Forelimb muscle (tissue), 1 donor: ENCODE measurements around the gene FCRLB. TPM values are rescaled to one million over a fixed set of nuclear protein-coding genes. Genes with fewer than 3 reads are reported as not detected.
"Not testable (repeated sequence)": the region's sequence is repeated elsewhere in the genome, so short reads cannot be mapped to it uniquely, and the experiment has no call there.

Source experiments
- DNase-seq: peaks from one replicate; pipeline ENCODE4 v3.0.0-alpha.2; 2013; ENCODE audit warnings: low read depth
- polyA plus RNA-seq: library from polyadenylated mRNA; unstranded; fragments of 120-200 nt; gene quantifications from one replicate; pipeline ENCODE4 v1.2.1, GENCODE V29; 2013; ENCODE audit not compliant: insufficient read length

Gene FCRLB
- polyA plus RNA-seq, 1 donor: 0.40 TPM

- DNase-seq: no peak
Measured at GRCh38 chr1:161739865-161740566, 18.7 kb downstream of the FCRLB start.

DNA sequence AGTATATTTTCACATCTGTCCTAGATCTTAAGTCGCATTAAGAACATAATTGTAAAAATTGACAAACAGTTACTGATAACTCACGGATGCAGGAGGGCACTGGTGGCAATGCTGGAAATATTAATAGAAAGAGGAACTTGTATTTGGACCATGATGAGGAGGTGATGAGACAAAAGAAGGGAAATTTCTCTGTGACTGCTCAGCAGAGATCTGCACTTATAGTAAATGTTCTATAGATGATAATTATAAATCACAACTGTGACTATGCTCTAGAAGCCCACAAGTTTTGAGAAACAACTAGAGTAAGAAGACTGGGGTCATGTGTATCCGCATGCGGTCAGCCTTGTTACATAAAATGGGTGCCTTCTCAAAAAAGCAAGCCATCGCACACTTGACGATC is 19.6 kb downstream of the FCRLB start:
- DNase-seq: no peak

DNA sequence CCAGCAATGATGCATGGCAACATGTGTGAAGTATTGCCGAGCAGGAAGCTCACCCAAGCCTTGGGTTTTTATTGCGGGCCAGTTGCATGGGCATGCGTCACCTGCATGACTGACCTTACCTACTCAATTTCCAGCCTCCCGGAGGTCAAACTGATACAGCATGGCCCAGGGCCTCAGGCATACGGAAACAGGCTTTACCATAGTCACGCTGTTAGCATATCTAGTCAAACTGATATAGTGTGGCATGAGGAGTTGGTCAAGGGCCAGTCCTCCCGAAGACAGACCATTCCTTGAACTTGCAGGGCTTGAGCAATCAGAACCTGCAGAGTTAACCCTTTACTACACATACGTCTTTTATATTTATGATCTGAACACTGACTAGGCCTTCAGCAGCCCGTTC is 21.9 kb downstream of the FCRLB start:
- DNase-seq: no peak

DNA sequence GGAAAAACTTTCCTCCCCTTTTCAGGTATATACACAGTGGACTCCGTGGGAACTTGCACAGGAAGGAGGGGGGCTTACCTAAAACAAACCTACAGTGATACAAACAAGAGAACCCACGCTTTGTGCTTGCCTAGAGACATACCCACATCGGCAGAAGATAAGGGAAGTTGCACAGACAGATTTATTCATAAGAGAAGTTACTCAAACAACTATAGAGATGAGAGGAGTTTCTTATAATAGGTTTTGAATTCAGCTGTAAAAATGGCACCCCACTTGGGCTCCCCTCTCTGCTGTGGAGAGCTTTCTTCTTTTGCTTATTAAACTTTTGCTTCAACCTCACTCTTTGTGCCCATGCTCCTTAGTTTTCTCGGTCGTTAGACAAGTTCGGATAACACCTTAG is 26.5 kb downstream of the FCRLB start:
- no peak for DNase-seq

DNA sequence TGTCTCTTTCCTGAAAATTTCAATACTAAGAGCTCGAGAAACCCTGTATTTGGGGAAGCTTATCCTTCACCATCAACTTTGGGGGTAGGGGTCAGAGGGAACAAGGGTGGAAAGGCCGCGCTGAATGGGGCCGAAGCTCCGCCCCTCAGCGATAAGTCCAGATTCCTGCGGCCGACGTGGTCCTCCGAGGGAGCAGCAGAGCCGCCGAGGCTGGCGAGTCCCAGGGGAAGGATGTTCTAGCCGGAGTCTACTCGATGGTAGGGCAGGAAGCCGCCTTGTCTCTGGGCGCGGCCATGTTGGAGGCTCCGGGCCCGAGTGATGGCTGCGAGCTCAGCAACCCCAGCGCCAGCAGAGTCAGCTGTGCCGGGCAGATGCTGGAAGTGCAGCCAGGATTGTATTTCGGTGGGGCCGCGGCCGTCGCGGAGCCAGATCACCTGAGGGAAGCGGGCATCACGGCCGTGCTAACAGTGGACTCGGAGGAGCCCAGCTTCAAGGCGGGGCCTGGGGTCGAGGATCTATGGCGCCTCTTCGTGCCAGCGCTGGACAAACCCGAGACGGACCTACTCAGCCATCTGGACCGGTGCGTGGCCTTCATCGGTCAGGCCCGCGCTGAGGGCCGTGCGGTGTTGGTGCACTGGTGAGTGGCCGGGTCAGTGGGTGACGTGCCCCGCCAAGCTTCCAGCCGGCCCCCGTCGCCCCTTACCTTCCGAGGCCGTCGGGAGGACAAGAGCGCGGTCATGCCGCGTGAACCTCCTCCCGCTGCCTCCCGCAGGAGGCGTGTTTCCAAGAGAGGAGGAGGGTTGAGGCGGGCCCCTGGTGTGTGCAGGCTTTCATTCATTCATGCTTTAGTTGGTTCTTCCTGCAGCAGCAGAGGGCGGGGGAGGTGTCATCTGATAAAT is 28.4 kb downstream of the FCRLB start, which contains the start of gene DUSP12:
Gene DUSP12 (plus strand): TSS at position 278 of the 899 bp plus-strand sequence. CDS start 16 bp downstream, at position 294.
- peak; percentile 91 for DNase-seq

- no peak for DNase-seq
Measured at GRCh38 chr1:161763522-161764098, 42.3 kb downstream of the FCRLB start.

GRCh38 chr1:161766102-161766981 is 45.0 kb downstream of the FCRLB start, which contains the start of gene ATF6:
ATF6 (plus strand) TSS chr1:161766320; CDS start chr1:161766361, 41 bp downstream.
- peak; percentile 90 for DNase-seq

DNA sequence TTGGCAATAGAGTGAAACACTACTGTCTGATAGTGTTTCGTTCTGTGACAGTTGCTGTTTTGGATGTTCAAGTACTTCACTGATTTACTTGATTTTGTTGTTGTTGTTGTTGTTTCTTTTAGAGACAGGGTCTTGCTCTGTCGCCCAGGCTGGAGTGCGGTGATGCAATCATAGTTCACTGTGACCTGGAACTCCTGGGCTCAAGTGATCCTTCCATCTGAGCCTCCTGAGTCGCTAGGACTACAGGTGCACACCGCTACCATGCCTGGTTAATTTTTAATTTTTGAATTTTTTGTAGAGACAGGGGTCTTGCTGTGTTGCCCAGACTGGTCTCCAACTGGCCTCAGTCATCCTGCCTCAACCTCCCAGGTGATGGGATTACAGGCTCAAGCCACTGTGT is 47.1 kb downstream of the FCRLB start:
- DNase-seq: no peak

DNA sequence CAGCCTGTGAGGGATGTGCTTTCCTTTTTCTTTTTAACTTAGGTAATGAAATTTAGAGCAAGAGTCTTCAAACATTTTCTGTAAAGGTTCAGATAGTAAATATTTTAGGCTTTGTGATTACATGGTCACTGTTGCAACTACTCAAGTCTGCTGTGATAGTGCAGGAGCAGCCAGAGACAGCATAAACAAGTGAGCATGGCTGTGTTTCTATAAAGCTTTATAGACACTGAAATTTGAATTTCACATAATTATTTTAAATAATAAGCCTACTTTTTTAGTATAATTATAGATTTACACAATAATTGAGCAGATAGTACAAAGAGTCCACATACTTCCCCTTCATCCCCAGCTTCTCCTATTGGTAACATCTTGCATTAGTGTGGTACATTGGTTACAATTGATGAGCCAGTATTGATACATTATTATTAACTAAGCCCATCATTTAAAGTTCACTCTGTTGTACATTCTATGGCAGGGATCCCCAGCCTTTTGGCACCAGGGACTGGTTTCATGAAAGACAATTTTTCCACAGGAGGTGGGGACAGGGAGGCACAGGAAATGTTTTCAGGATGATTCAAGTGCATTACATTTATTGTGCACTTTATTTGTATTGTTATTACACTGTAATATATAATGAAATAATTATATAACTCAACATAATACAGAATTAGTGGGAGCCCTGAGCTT is 47.8 kb downstream of the FCRLB start:
- no peak for DNase-seq

DNA sequence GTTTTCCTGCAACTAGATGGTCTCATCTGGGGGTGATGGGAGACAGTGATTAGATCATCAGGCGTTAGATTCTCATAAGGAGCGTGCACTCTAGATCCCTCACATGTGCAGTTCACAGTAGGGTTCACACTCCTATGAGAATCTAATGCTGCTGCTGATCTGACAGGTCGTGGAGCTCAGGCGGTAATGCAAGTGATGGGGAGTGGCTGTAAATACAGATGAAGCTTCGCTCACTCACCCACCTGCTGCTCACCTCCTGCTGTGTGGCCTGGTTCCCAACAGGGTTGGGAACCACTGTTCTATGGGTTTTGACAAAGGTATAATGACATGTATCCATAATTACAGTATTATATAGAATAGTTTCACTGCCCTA is 48.3 kb downstream of the FCRLB start:
- DNase-seq: not testable (repeated sequence)

GRCh38 chr1:161770250-161770649 is 48.9 kb downstream of the FCRLB start:
- DNase-seq: no peak

- DNase-seq: no peak
Measured at GRCh38 chr1:161771161-161771560, 49.8 kb downstream of the FCRLB start.

DNA sequence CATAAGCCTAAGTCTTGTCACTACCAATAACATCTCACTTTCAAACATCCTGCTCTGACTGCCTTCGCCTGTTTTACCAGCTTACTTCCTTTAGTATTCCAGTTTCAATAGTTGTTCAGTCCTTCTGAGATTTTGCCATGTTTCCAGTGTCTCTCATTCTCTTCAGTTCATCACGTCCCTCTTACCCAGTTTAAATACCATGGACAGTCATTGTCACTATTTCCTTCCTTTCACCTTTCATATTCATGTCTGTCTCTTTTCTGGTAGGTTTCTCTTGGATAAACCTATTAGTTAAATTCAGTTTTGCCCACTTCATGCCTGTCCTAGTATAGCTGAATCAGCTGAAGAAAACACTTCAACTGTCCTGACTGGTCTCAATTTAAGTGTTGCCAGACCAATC is 50.6 kb downstream of the FCRLB start:
- DNase-seq: no peak

DNA sequence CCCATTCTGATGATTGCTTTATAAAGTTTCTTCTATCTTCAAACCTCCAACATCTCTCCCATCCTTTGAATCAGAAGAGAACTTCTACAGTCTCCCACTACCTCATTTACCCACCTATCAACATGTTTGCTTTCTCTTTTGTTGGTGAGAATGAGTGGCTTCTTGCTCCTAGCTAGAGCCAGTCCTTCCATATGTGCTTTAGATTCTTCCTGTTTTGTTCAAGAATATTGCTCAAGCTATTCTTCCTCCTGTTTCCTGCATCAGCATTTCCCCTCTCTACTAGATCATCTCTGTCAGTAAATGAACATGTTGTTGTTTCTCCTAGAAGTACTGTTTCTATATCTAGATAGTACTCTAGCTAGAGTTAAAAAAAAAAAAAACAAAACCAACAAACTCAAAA is 51.1 kb downstream of the FCRLB start:
- DNase-seq: no peak

- DNase-seq: no peak
Measured at GRCh38 chr1:161773791-161774190, 52.4 kb downstream of the FCRLB start.

- DNase-seq: no peak
Measured at GRCh38 chr1:161777261-161777660, 55.9 kb downstream of the FCRLB start.

Other genes starting within 250 kb of the FCRLB start
- 3.6 TPM for gene FCGR2A, start 216.1 kb upstream of the FCRLB start, polyA plus RNA-seq
- gene HSPA6, start 197.0 kb upstream of the FCRLB start, polyA plus RNA-seq: 0.57 TPM
- 0.81 TPM for gene FCGR3A, start 171.7 kb upstream of the FCRLB start, polyA plus RNA-seq
- gene FCGR3B, start 90.4 kb upstream of the FCRLB start, polyA plus RNA-seq: 0.33 TPM
- 0.16 TPM for gene FCGR2B, start 58.4 kb upstream of the FCRLB start, polyA plus RNA-seq
- gene FCRLA, start 14.3 kb upstream of the FCRLB start, polyA plus RNA-seq: 0.27 TPM
- gene DUSP12, start 28.2 kb downstream of the FCRLB start, polyA plus RNA-seq: 24.2 TPM
- gene ATF6, start 44.8 kb downstream of the FCRLB start, polyA plus RNA-seq: 15.5 TPM